NCI-H774 (cell line): ENCODE results near the gene TMEM163.
A peak's percentile ranks its signal among the peaks of the same experiment; 100 is the strongest.

Source experiments
- DNase-seq: peaks from one replicate; lab custom pipeline; 2025; lab: John Stamatoyannopoulos, UW

TMEM163 gene

GRCh38 chr2:134692499-134692898 is 26.3 kb downstream of the TMEM163 start:
- DNase-seq: no peak

- DNase-seq: no peak
Measured at GRCh38 chr2:134690629-134691215, 28.1 kb downstream of the TMEM163 start.

GRCh38 chr2:134689315-134689714 is 29.5 kb downstream of the TMEM163 start:
- no peak for DNase-seq

- DNase-seq: no peak
Measured at GRCh38 chr2:134685967-134686366, 32.8 kb downstream of the TMEM163 start.

DNA sequence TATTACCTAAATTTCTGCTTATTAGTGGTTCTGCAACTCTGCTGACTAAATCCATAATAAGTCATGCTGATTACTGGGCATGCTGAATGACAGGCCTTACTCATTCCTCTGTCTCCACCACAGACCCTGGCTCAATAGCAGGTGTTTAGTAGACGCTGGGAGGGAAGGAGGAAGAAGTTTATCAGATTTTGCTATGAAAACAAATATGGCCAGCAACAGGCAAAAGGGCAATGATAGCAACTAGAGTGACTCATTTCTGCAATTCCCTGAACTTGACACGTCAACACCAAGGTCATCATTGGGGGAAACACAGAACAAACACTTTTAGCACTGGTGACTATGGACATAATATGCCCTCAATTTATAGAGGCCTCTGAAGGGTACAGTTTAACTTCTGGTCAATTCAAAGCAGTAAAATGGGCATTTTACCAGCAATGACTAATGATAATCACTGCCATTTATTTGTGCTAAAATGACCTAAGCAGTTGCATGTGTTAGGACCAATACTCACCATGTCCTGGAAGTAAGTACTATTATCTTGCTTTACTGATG is 35.2 kb downstream of the TMEM163 start:
- DNase-seq: no peak

DNA sequence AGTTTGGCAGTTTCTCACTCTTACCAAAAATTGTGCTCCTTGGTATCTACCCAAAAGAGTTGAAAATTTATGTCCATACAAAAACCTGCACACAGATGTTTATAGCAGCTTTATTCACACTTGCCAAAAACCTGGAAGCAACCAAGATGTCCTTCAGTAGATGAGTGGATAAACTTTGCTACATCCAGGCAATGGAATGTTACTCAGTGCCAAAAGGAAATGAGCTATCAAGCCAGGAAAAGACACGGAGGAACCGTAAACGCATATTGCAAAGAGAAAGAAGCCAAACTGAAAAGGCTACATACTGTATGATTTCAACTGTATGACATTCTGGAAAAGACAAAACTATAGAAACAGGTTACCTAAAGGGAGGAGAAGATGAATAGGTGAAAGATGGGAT is 36.1 kb downstream of the TMEM163 start:
- no peak for DNase-seq

DNA sequence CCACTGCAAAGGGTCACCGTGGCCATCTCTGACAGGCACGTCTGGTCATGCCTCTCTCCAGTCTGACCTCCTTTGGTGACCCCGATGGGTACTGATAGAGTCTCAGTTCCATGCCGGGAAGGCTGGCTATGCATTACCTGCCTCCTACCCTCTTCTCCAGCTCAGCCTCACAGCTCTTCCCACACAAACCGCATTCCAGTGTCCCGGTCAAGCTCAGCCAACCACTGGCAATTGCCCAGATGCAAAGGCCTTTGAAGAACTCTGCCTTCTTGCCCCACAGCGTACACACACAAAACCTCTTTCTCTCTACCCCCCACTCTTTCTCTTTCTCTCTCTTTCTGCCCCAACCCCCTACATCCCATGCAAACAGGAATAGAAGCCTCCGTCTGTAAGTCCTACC is 37.6 kb downstream of the TMEM163 start:
- no peak for DNase-seq

GRCh38 chr2:134679745-134680144 is 39.1 kb downstream of the TMEM163 start:
- no peak for DNase-seq

GRCh38 chr2:134679294-134679693 is 39.5 kb downstream of the TMEM163 start:
- DNase-seq: no peak

GRCh38 chr2:134677856-134678756 is 40.7 kb downstream of the TMEM163 start:
- peak; percentile 22 for DNase-seq

- no peak for DNase-seq
Measured at GRCh38 chr2:134676960-134677359, 41.8 kb downstream of the TMEM163 start.

GRCh38 chr2:134675314-134675713 is 43.5 kb downstream of the TMEM163 start:
- DNase-seq: no peak

DNA sequence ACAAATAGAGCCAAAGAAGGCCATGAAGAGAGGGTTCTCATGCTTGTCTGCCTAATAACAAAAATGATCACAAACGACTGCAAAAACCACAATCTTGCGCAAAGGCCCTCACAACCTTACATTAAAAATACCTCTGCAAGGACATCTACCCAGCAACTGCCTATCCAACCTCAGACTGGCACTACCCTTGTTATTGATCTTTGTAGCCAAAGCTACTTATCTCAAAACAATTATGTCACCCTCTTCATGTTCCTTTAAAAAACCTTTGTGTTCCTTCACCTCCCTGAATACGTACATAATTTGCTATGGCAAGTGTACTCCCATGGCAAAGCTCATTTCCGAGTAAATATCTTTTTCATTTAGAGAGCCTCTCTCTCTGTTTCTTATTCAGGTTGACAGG is 44.1 kb downstream of the TMEM163 start:
- no peak for DNase-seq

- DNase-seq: no peak
Measured at GRCh38 chr2:134671513-134671912, 47.3 kb downstream of the TMEM163 start.

GRCh38 chr2:134670955-134671354 is 47.8 kb downstream of the TMEM163 start:
- DNase-seq: peak; percentile 35

- no peak for DNase-seq
Measured at GRCh38 chr2:134669731-134670669, 48.8 kb downstream of the TMEM163 start.

GRCh38 chr2:134668821-134669220 is 50.0 kb downstream of the TMEM163 start:
- DNase-seq: no peak

DNA sequence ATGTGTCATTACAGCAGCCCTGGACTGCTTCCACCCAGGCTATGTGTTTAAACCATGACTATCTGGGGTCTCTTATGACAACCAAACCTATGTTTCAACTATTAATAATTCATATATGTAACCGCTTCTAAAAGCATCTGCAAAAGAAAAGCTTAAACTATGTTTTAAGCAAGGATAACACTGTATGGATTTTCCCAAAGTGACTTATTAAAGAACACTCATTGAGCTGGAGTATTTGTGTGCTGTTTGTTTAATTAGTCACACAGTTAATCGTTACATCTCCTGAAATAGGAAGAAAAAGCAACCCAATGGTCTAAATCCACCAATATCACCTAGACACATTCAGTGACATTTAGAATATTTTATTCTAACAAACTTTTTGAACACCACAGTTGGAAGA is 51.3 kb downstream of the TMEM163 start:
- DNase-seq: no peak

DNA sequence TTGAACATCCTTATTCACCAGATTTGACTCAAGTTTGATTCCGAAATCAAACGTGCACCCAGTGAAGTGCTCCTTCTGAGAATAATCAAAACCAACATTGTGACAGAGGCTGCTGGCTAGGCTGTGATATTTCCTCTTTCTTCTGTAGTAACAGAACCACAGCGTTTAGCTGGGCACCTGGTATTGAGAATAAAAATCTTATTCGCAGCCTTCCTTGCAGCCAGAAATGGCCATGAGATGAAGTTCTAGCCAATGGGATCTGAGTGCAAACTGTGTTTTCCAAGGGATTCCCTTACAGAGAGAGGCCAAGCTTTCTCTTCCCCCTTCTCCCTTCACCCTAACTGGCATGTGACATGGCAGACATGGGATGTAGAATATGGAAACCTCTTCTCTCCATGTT is 51.7 kb downstream of the TMEM163 start:
- no peak for DNase-seq

DNA sequence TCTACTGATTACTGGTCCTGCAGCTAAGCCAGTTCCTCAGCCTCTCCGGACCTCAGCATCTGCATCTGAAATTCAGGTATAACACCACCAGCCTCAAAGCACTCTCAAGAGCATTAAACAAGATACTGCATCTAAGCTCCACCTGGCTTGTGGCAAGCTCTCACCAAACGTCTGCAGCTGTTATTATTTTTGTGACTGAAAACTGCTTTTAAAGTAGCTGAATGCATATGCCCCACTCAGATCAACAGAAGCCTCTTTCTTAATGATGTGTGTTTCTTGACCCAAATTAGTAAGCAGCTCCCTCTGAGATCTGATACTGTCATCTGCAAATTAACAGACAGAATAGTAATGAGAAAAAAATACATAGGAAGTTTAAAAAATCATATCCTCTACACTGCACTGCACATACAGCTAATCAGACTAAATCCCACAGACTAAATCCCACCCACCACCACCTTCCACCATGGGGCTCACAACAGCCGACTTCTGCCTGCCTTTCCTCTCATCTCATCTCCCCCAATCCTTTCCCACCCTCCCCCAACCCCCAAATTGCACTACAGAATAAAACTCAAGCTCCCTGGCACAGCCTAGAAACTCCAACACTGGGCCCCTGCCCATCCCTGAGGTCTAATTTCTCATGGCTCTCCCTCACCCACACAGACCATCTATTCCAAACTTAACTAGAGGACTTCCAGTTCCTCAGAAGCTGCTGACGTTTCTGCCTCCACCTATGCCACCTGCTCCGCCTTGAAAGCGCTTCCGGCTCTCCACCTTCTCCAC is 52.9 kb downstream of the TMEM163 start:
- no peak for DNase-seq
